HEK293T (cell line): ENCODE data around the gene TCP11L1.

Source experiments
- CTCF ChIA-PET: fragments of 350-600 bp; formaldehyde crosslinking; extraction: SDS; loops from one replicate; lab custom pipeline; 2021; ENCODE audit warnings: antibody characterized with exemption, inconsistent platforms; lab: Yijun Ruan, JAX
- POLR2A ChIA-PET: fragments of 350-600 bp; formaldehyde crosslinking; extraction: SDS; loops from one replicate; lab custom pipeline; 2020; ENCODE audit warnings: antibody characterized with exemption, inconsistent platforms; lab: Yijun Ruan, JAX
- DNase-seq: peaks from one replicate; pipeline ENCODE4 v3.0.0; 2012; ENCODE audit warnings: mixed read lengths; ENCODE audit errors: extremely low spot score
- ARNT ChIP-seq: fragments of 450-650 bp; IDR thresholded peaks from 2 replicates; pipeline ENCODE4 v1.6.1; 2017; ENCODE audit warnings: mild to moderate bottlenecking
- BHLHE40 ChIP-seq: fragments of 450-650 bp; IDR thresholded peaks from 2 replicates; pipeline ENCODE4 v1.6.1; 2016; ENCODE audit warnings: mild to moderate bottlenecking, moderate library complexity, borderline replicate concordance
- CTBP1 ChIP-seq: fragments of 450-650 bp; IDR thresholded peaks from 2 replicates; pipeline ENCODE4 v1.6.1; 2016; ENCODE audit warnings: borderline replicate concordance
- ELF4 ChIP-seq: fragments of 450-650 bp; IDR thresholded peaks from 2 replicates; pipeline ENCODE4 v1.6.1; 2017; ENCODE audit warnings: antibody characterized with exemption
- FOXA1 ChIP-seq: fragments of 450-650 bp; IDR thresholded peaks from 2 replicates; pipeline ENCODE4 v1.6.1; 2016; ENCODE audit warnings: mild to moderate bottlenecking
- FOXK2 ChIP-seq: fragments of 450-650 bp; IDR thresholded peaks from 2 replicates; pipeline ENCODE4 v1.6.1; 2016; ENCODE audit warnings: mild to moderate bottlenecking
- FOXM1 ChIP-seq: fragments of 450-650 bp; IDR thresholded peaks from 2 replicates; pipeline ENCODE4 v1.6.1; 2017; ENCODE audit warnings: mild to moderate bottlenecking, borderline replicate concordance
- HDGF ChIP-seq: fragments of 450-650 bp; IDR thresholded peaks from 2 replicates; pipeline ENCODE4 v1.6.1; 2017; ENCODE audit warnings: antibody characterized with exemption, borderline replicate concordance
- L3MBTL2 ChIP-seq: fragments of 450-650 bp; conservative IDR thresholded peaks from 2 replicates; pipeline ENCODE4 v1.6.1; 2016; ENCODE audit warnings: mild to moderate bottlenecking
- LEF1 ChIP-seq: fragments of 450-650 bp; IDR thresholded peaks from 2 replicates; pipeline ENCODE4 v1.6.1; 2017; ENCODE audit warnings: mild to moderate bottlenecking, borderline replicate concordance
- NFRKB ChIP-seq: fragments of 450-650 bp; IDR thresholded peaks from 2 replicates; pipeline ENCODE4 v1.6.1; 2016; ENCODE audit warnings: mild to moderate bottlenecking, moderate library complexity
- SP1 ChIP-seq: fragments of 450-650 bp; IDR thresholded peaks from 2 replicates; pipeline ENCODE4 v1.6.1; 2017
- SUZ12 ChIP-seq: fragments of 450-650 bp; IDR thresholded peaks from 2 replicates; pipeline ENCODE4 v1.6.1; 2016; ENCODE audit warnings: mild to moderate bottlenecking
- TARDBP ChIP-seq: fragments of 450-650 bp; IDR thresholded peaks from 2 replicates; pipeline ENCODE4 v1.6.1; 2016
- ZNF384 ChIP-seq: fragments of 450-650 bp; IDR thresholded peaks from 2 replicates; pipeline ENCODE4 v1.6.1; 2016
- TF ChIP-seq, protein P1 (sequence below): fragments of 450-650 bp; IDR thresholded peaks from 2 replicates; pipeline ENCODE4 v1.6.1; 2016

Gene TCP11L1, protein sequence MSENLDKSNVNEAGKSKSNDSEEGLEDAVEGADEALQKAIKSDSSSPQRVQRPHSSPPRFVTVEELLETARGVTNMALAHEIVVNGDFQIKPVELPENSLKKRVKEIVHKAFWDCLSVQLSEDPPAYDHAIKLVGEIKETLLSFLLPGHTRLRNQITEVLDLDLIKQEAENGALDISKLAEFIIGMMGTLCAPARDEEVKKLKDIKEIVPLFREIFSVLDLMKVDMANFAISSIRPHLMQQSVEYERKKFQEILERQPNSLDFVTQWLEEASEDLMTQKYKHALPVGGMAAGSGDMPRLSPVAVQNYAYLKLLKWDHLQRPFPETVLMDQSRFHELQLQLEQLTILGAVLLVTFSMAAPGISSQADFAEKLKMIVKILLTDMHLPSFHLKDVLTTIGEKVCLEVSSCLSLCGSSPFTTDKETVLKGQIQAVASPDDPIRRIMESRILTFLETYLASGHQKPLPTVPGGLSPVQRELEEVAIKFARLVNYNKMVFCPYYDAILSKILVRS

DNA sequence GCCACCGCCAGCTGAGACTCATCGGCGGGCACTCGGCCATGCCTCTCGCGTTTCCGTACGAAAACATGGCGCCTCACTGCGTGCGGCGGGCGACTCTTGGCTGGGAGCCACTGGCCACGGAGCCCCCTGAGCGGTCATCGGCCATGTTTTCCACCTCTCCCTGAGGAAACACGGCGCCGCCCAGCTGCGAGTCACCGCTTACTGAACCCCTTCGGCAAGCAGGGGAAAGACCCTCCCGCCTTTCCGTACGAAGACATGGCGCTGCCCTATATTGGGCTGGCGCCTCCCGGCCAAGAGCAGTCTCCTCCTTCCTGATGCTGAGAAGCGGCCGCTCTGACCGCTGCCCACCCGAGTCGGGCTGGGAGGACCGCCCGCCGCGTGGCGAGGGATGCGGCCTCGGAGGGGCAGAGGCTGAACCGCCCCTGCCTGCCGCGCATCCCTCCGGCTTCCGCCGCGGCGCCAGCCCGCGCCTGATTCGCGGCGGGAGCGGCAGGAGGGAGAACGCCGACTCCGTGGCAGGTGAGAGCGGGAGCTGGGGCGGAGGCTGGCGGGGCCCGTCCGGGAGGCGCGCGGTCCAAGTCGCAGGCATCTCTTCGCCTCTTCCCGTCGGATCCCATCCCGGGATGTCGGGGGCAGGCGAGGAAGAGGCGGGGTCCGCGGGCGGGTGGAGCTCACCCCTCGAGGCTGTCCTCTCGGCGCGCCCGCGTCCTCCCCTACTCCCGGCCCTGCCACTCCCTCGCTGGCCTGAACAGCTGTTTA, at the start of gene TCP11L1:
TCP11L1 (plus strand) TSS at position 299 of the 759 bp plus-strand sequence. CDS start 4,202 bp downstream, outside the sequence.
- TF ChIP-seq SUZ12 (no peak), HDGF (0 out of 2 replicates have a peak, but pooled peaks have one; percentile 38)
- CTCF ChIA-PET = interaction anchor here (0.6 to 1.0 kb wide), 2 partner anchors 13 to 26 kb away, joined by 3 read pairs; no protein-coding TSS in a partner anchor
- POLR2A ChIA-PET = interaction anchor here (0.6 to 3.5 kb wide), 17 partner anchors 8 to 698 kb away, joined by 3 to 29 read pairs (median 4); partner anchors contain the start of gene DEPDC7
- DNase-seq = peak; percentile 81

DNA sequence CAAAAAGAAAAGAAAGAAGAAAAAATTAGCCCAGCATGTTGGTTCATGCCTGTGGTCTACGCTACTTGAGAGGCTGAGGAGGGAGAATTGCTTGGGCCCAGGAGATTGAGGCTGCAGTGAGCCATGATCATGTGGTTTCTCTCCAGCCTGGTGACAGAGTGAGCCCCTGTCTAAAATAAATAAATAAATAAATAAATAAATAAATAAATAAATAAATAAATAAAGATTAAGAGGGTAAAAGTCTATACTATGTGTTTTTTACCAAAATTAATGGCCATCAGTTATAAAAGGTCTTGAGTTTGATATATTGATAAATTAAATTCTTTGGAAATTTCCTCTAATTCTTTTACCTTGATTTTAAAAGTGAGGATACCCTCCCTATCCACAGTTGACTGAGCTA, 48.9 kb upstream of the TCP11L1 start:
- CTCF ChIA-PET = no interaction called here
- POLR2A ChIA-PET = no interaction called here
- TF ChIP-seq ELF4 = no peak
- no peak for TF ChIP-seq TARDBP
- TF ChIP-seq NFRKB = no peak
- TF ChIP-seq, protein P1, sequence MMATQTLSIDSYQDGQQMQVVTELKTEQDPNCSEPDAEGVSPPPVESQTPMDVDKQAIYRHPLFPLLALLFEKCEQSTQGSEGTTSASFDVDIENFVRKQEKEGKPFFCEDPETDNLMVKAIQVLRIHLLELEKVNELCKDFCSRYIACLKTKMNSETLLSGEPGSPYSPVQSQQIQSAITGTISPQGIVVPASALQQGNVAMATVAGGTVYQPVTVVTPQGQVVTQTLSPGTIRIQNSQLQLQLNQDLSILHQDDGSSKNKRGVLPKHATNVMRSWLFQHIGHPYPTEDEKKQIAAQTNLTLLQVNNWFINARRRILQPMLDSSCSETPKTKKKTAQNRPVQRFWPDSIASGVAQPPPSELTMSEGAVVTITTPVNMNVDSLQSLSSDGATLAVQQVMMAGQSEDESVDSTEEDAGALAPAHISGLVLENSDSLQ = no peak
- TF ChIP-seq LEF1 = no peak
- no peak for DNase-seq

DNA sequence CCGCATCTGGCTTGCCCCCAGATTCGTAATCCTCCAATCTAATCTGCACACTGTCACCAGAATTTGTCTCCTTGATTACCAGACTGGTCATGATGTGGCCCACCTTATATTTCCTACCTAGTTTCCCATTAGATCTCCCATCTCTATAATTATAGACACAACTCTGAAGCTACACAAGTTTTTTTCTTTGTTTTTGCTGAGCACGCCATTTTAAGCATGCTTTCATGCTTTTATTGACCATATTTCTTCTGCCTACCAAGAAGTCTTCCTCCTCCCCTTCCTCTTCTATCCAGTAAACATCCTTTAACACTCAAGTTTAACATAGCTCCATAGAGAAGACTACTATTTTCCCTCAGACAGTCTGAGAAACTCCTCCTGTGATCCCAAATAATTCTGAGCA, 47.9 kb upstream of the TCP11L1 start:
- DNase-seq = no peak
- TF ChIP-seq ARNT (no peak), ZNF384 (no peak), FOXK2 (no peak), NFRKB (no peak), SP1 (no peak), L3MBTL2 (no peak), CTBP1 (no peak), FOXA1 (no peak), TARDBP (no peak), FOXM1 (no peak), LEF1 (no peak), ELF4 (no peak), BHLHE40 (no peak), HDGF (no peak)
- TF ChIP-seq, protein P1 = no peak
- POLR2A ChIA-PET = no interaction called here
- CTCF ChIA-PET = no interaction called here

DNA sequence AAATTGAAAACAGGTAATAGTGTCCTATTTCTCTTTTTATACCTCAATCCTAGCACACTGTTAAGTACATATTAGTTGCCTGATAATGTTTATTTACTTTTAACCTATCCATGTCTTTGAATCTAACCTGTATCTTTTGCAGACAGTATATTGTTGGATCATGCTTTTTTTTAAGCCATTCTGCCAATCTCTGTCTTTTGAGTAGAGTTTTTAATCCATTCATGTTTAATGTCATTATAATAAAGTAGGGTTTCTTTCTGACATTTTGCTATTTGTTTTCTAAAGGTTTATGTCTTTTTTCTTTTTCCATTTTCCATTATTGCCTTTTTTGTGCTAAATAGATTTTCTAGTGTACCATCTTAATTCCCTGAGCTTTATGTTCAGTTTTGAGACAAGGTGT, 47.5 kb upstream of the TCP11L1 start:
- TF ChIP-seq ARNT (no peak), FOXM1 (no peak), NFRKB (no peak), FOXK2 (no peak), ELF4 (no peak), SP1 (no peak), CTBP1 (no peak), HDGF (no peak), BHLHE40 (no peak)
- ChIA-PET POLR2A (no interaction called here), CTCF (no interaction called here)
- no peak for DNase-seq

DNA sequence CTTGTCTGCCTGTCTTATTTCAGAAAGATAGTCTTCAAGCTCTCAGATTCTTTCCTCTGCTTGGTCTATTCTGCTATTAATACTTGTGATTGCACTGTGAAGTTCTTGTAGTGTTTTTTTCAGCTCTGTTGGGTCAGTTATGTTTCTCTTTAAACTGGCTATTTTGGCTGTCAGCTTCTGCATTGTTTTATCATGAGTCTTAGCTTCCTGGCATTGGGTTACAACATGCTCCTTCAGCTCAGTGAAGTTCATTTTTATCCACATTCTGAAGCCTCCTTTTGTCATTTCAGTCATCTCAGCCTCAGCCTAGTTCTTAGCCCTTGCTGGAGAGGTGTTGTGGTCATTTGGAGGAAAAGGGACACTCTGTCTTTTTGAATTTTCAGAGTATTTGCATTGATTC, 39.2 kb upstream of the TCP11L1 start:
- DNase-seq = no peak
- POLR2A ChIA-PET = no interaction called here

DNA sequence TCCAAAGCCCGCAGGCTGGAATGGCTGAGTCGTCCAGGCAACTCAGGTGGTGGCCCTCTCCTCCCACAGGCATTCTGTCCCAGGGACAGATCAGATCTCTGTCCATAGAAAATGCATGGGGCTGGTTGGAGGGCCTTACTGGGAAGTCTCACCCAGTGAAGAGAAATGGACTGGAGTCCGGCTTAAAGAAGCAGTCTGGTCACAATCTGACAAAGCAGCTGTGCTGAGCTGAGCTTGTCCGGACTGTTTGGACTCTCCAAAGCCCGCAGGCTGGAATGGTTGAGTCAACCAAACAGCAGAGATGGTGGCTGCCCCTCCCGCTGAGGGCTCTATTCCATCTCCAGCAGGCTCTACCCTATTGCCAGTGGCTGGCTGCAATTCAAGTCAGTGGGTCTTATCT, 38.1 kb upstream of the TCP11L1 start:
- ChIA-PET POLR2A (interaction anchor here (1.1 kb wide), 1 partner anchor 13 kb away, joined by 3 read pairs; no protein-coding TSS in a partner anchor), CTCF (interaction anchor here (0.6 kb wide), 1 partner anchor 62 kb away, joined by 3 read pairs; no protein-coding TSS in a partner anchor)
- no peak for DNase-seq
- TF ChIP-seq CTBP1 (no peak), FOXM1 (no peak), HDGF (no peak), SUZ12 (no peak), LEF1 (no peak), L3MBTL2 (no peak), TARDBP (no peak), ELF4 (no peak), ZNF384 (no peak), ARNT (no peak), FOXK2 (no peak), NFRKB (no peak), SP1 (no peak), BHLHE40 (no peak), FOXA1 (no peak)
- TF ChIP-seq, protein P1 = no peak

More for the DNA sequence above, 39.2 kb upstream of the TCP11L1 start:
- CTCF ChIA-PET = no interaction called here
- TF ChIP-seq BHLHE40 = no peak
